Astrocyte of the spinal cord (primary cell): ENCODE data around the gene BIN2.

ENCODE experiments used
- DNase-seq: peaks from one replicate; pipeline ENCODE4 v3.0.0; 2011; ENCODE audit warnings: low read depth, low spot score
- H3K4me3 ChIP-seq: 2 replicates; pipeline ENCODE4 v1.5.1; 2011; ENCODE audit warnings: low read depth, mild to moderate bottlenecking, low read length, moderate library complexity
- in situ Hi-C: cut with HindIII; loops from 2 replicates; pipeline ENCODE4 v1.10.0; 2017; ENCODE audit warnings: low sequenced_read_pairs
- TF ChIP-seq, protein P1 (sequence below): IDR thresholded peaks from 2 replicates; pipeline ENCODE4 v1.5.1; 2012; ENCODE audit warnings: low read depth, mild to moderate bottlenecking, low read length, inconsistent platforms

Gene BIN2

DNA sequence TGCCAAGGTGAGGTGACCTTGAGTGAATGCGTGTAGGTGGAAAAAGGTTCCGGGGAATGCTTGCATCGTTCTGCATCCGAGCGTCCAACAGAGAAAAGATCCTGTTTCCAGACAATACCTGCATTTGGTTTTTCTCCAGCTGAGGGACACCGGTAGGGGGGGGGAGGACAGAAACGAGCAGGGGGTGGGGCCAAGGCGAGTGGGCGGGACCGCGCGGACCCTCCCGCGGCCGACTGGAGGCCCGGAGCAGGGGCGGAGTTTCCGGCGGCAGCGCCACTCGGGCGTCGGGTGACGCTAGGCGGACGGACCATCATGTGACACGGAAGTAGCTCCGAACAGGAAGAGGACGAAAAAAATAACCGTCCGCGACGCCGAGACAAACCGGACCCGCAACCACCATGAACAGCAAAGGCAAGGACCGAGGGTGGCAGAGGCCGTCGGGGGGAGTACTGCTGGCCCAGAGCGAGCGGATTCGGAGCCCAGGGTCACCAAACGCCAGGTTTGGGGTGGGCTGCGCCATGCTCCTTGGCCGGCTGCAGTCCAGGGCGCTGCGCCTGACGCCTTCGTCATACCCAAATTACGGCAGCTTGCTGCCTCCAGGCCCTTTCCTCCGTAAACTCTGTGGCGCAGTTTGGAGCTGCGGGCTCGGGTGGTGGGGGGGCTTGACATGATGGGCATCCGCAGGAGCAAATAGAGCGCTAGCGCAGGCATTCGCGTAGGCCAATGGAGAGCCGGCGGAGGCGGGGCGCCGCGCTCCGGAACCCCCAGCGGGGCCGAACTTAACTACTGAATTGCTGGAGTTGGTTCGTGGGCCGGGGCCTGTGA is 85.3 kb downstream of the BIN2 start, which contains the start of gene DAZAP2:
Gene DAZAP2, plus strand, starts transcription at position 317 of the 825 bp plus-strand sequence. Its CDS starts 82 bp downstream, at position 399.
- TF ChIP-seq, protein P1, sequence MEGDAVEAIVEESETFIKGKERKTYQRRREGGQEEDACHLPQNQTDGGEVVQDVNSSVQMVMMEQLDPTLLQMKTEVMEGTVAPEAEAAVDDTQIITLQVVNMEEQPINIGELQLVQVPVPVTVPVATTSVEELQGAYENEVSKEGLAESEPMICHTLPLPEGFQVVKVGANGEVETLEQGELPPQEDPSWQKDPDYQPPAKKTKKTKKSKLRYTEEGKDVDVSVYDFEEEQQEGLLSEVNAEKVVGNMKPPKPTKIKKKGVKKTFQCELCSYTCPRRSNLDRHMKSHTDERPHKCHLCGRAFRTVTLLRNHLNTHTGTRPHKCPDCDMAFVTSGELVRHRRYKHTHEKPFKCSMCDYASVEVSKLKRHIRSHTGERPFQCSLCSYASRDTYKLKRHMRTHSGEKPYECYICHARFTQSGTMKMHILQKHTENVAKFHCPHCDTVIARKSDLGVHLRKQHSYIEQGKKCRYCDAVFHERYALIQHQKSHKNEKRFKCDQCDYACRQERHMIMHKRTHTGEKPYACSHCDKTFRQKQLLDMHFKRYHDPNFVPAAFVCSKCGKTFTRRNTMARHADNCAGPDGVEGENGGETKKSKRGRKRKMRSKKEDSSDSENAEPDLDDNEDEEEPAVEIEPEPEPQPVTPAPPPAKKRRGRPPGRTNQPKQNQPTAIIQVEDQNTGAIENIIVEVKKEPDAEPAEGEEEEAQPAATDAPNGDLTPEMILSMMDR, result no peak
- DNase-seq, result peak; percentile 96
- in situ Hi-C loops, result no loop called here
- peak within 1 kb of the TSS; percentile 100 for H3K4me3 ChIP-seq

DNA sequence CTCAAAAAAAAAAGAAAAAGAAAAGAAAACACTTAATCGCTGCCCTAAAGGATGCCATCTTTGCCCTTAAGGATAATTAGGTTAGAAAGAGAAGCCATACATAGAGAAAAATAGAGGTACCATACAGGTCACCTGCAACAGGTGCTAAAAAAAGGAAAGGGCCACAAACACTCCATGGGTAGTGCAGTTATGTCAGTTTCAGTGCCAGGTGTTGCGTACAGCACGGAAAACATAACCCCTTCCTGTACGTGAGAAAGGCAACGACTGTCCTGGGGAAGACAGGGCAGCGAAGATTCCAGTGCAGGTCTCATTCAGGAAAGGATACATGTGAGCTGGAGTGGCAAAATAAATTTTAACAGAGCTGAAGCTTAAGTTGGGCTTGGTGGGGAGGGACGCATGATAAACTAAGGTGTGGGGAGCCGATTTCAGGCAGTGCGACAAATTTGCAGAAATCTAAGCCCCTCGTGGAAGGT is 85.9 kb downstream of the BIN2 start:
- TF ChIP-seq, protein P1, result no peak
- H3K4me3 ChIP-seq, result peak overlapping the region; percentile 100
- in situ Hi-C loops, result no loop called here
- DNase-seq, result no peak

- no peak for DNase-seq
- in situ Hi-C loops, result no loop called here
- H3K4me3 ChIP-seq, result no peak overlapping the region
- TF ChIP-seq, protein P1, result no peak
Measured at GRCh38 chr12:51234530-51234929, 89.4 kb downstream of the BIN2 start.

DNA sequence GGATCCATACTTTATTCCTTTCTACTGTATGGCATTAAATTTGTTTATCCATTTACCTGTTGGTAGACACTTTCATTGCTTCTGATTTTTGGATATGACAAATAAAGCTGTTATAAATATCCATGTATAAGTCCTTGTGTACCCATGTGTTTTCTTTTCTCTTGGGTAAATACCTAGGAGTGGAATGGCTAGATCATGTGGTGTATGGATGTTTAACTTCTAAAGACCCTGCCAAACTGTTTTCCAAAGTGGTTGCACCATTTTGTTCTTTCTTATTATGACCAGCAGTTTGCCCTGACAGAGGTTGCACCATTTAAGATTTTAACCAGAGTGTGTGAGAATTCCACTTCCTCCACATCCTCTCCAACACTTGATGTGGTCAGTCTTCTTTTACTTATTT is 91.3 kb downstream of the BIN2 start:
- TF ChIP-seq, protein P1, result no peak
- in situ Hi-C loops, result no loop called here
- DNase-seq, result no peak
- H3K4me3 ChIP-seq, result no peak overlapping the region
